H1 (cell line): ENCODE measurements around the gene RASD2. TPM values are rescaled to one million over a fixed set of nuclear protein-coding genes. Genes with fewer than 3 reads are reported as not detected.

Experiments
- CTCF ChIA-PET: fragments of 300-600 bp; sonication (Branson Sonifier 250); formaldehyde crosslinking; loops from one replicate; lab custom pipeline; 2021; ENCODE audit not compliant: partially characterized antibody; lab: Charles Lee
- POLR2A ChIA-PET: fragments of 300-600 bp; sonication (Branson Sonifier 250); formaldehyde crosslinking; loops from one replicate; lab custom pipeline; 2021; ENCODE audit warnings: inconsistent platforms; ENCODE audit not compliant: partially characterized antibody; lab: Charles Lee
- DNase-seq, 2 experiments: peaks; one replicate each; pipeline versions ENCODE4 v3.0.0 to v3.0.0-alpha.2; 2010 to 2022; ENCODE audit warnings: low spot score in 2 of 2, low read depth in 1 of 2, mixed read lengths in 1 of 2
- FAIRE-seq: peaks from 2 replicates; lab custom pipeline; 2011; peaks lifted over from hg19 to GRCh38; lab: Jason Lieb, UNC
- H2AFZ ChIP-seq: 2 replicates; pipeline ENCODE4 v1.8.1; 2012; ENCODE audit warnings: low read length, inconsistent platforms
- H2AK5ac ChIP-seq: 2 replicates; pipeline ENCODE4 v1.6.1; 2013; ENCODE audit warnings: low read depth, low read length
- H2BK120ac ChIP-seq: replicated peaks from 2 replicates; pipeline ENCODE3; 2013; ENCODE audit warnings: low read depth, low read length, inconsistent platforms
- H2BK12ac ChIP-seq: 2 replicates; pipeline ENCODE4 v1.6.1; 2013; ENCODE audit warnings: low read depth, low read length
- H2BK15ac ChIP-seq: 2 replicates; pipeline ENCODE4 v1.6.1; 2013; ENCODE audit warnings: low read length
- H2BK20ac ChIP-seq: 2 replicates; pipeline ENCODE4 v1.6.1; 2013; ENCODE audit warnings: low read length
- H2BK5ac ChIP-seq: 2 replicates; pipeline ENCODE4 v1.6.1; 2013; ENCODE audit warnings: low read depth, low read length
- H3K14ac ChIP-seq: 2 replicates; pipeline ENCODE4 v1.6.1; 2013; ENCODE audit warnings: inconsistent platforms; ENCODE audit not compliant: insufficient read length
- H3K18ac ChIP-seq: 2 replicates; pipeline ENCODE4 v1.6.1; 2013; ENCODE audit warnings: low read length; ENCODE audit errors: extremely low read depth
- H3K23ac ChIP-seq: 2 replicates; pipeline ENCODE4 v1.6.1; 2013; ENCODE audit warnings: inconsistent platforms; ENCODE audit not compliant: insufficient read length
- H3K23me2 ChIP-seq: 2 replicates; pipeline ENCODE4 v1.6.1; 2013; ENCODE audit warnings: low read depth, low read length
- H3K27ac ChIP-seq: 2 replicates; pipeline ENCODE4 v1.6.1; 2011; ENCODE audit warnings: low read depth, low read length, inconsistent platforms
- H3K27me3 ChIP-seq, 4 experiments: replicated peaks in 1 of 4; 1 replicate in 1 of 4; 2 replicates in 3 of 4; pipeline versions ENCODE4 v1.6.1 to v1.8.1; 2011 to 2013; ENCODE audit warnings: low read length in 3 of 4, mild to moderate bottlenecking in 3 of 4, inconsistent platforms in 2 of 4, mixed read lengths in 2 of 4, moderate library complexity in 1 of 4; ENCODE audit not compliant: control insufficient read depth in 3 of 4, insufficient read depth in 3 of 4; ENCODE audit errors: extremely low read depth in 1 of 4
- H3K36me3 ChIP-seq, 4 experiments: 2 replicates each; pipeline versions ENCODE4 v1.6.1 to v1.8.1; 2011 to 2013; ENCODE audit warnings: mild to moderate bottlenecking in 4 of 4, low read length in 3 of 4, moderate library complexity in 2 of 4, control low read depth in 1 of 4, inconsistent platforms in 1 of 4; ENCODE audit not compliant: insufficient read depth in 4 of 4, control insufficient read depth in 2 of 4
- H3K4ac ChIP-seq: replicated peaks from 2 replicates; pipeline ENCODE3; 2013; ENCODE audit warnings: low read length, low read depth, mixed read lengths, inconsistent platforms; ENCODE audit not compliant: insufficient read length
- H3K4me1 ChIP-seq, 4 experiments: replicated peaks in 1 of 4; 1 replicate in 1 of 4; 2 replicates in 3 of 4; pipeline versions ENCODE4 v1.6.1 to v1.8.1; 2011 to 2013; ENCODE audit warnings: low read length in 3 of 4, inconsistent platforms in 2 of 4, mixed read lengths in 1 of 4; ENCODE audit not compliant: insufficient read depth in 4 of 4, control insufficient read depth in 3 of 4
- H3K4me2 ChIP-seq, 2 experiments: 2 replicates each; pipeline versions ENCODE4 v1.6.1 to v1.8.1; 2011 to 2013; ENCODE audit warnings: low read depth in 2 of 2, low read length in 2 of 2, control low read depth in 1 of 2, inconsistent platforms in 1 of 2, mild to moderate bottlenecking in 1 of 2; ENCODE audit not compliant: insufficient read depth in 1 of 2
- H3K4me3 ChIP-seq, 4 experiments: fragments of 200-600, 300-600 bp in 1 of 4; sonication (generic), shearing (Covaris generic), sonication (Bioruptor Twin) in 1 of 4; 2 replicates each; pipeline versions ENCODE4 v1.5.1 to v1.8.1; 2011 to 2016; ENCODE audit warnings: low read length in 4 of 4, low read depth in 3 of 4, control low read depth in 2 of 4, inconsistent platforms in 2 of 4, mild to moderate bottlenecking in 2 of 4, mixed read lengths in 1 of 4, moderate library complexity in 1 of 4; ENCODE audit not compliant: insufficient read depth in 2 of 4; ENCODE audit errors: extremely low read depth in 1 of 4
- H3K56ac ChIP-seq: replicated peaks from 2 replicates; pipeline ENCODE3; 2013; ENCODE audit warnings: low read depth, mild to moderate bottlenecking, mixed read lengths, low read length, inconsistent platforms; ENCODE audit not compliant: insufficient read length
- H3K79me1 ChIP-seq: 2 replicates; pipeline ENCODE4 v1.6.1; 2013; ENCODE audit warnings: low read depth, low read length, control low read depth
- H3K79me2 ChIP-seq, 2 experiments: 2 replicates each; pipeline versions ENCODE4 v1.6.1 to v1.8.1; 2012 to 2013; ENCODE audit warnings: low read length in 2 of 2, mild to moderate bottlenecking in 2 of 2, inconsistent platforms in 1 of 2; ENCODE audit not compliant: insufficient read depth in 2 of 2, control insufficient read depth in 1 of 2
- H3K9ac ChIP-seq, 4 experiments: replicated peaks in 1 of 4; 1 replicate in 1 of 4; 2 replicates in 3 of 4; pipeline versions ENCODE4 v1.6.1 to v1.8.1; 2011 to 2013; ENCODE audit warnings: low read depth in 3 of 4, low read length in 3 of 4, control low read depth in 2 of 4, mild to moderate bottlenecking in 2 of 4, moderate library complexity in 2 of 4, inconsistent platforms in 1 of 4; ENCODE audit errors: extremely low read depth in 1 of 4
- H3K9me3 ChIP-seq, 2 experiments: 2 replicates each; pipeline versions ENCODE4 v1.6.1 to v1.8.1; 2012 to 2013; ENCODE audit warnings: mild to moderate bottlenecking in 2 of 2, moderate library complexity in 2 of 2, control low read depth in 1 of 2, inconsistent platforms in 1 of 2, low read depth in 1 of 2, low read length in 1 of 2, mixed read lengths in 1 of 2; ENCODE audit not compliant: insufficient read depth in 2 of 2
- H4K20me1 ChIP-seq, 2 experiments: replicated peaks in 1 of 2; 2 replicates each; pipeline versions ENCODE3 to v1.8.1; 2011 to 2013; ENCODE audit warnings: inconsistent platforms in 2 of 2, low read length in 2 of 2, mild to moderate bottlenecking in 1 of 2; ENCODE audit not compliant: insufficient read depth in 2 of 2, control insufficient read depth in 1 of 2
- H4K5ac ChIP-seq: 2 replicates; pipeline ENCODE4 v1.6.1; 2013; ENCODE audit warnings: low read length, low read depth, mixed read lengths, inconsistent platforms; ENCODE audit not compliant: insufficient read length
- H4K8ac ChIP-seq: 2 replicates; pipeline ENCODE4 v1.8.0; 2013; ENCODE audit warnings: mild to moderate bottlenecking, moderate library complexity, low read length, inconsistent platforms; ENCODE audit not compliant: insufficient read depth; ENCODE audit errors: extremely low read depth
- H4K91ac ChIP-seq: replicated peaks from 2 replicates; pipeline ENCODE3; 2013; ENCODE audit warnings: low read length, mixed read lengths, inconsistent platforms; ENCODE audit not compliant: insufficient read length
- CHD1 ChIP-seq: IDR thresholded peaks from 2 replicates; pipeline ENCODE4 v1.6.1; 2012; ENCODE audit warnings: low read depth, low read length, improper control_type of control experiment
- CTCF ChIP-seq, 3 experiments: IDR thresholded peaks; 1 replicate in 2 of 3; 2 replicates in 1 of 3; pipeline versions ENCODE4 v1.5.1 to v1.6.1; 2011; ENCODE audit warnings: low read length in 3 of 3, mild to moderate bottlenecking in 3 of 3, inconsistent platforms in 2 of 3, low read depth in 1 of 3, moderate library complexity in 1 of 3; ENCODE audit not compliant: insufficient read depth in 1 of 3; ENCODE audit errors: control extremely low read depth in 1 of 3
- E2F6 ChIP-seq: IDR thresholded peaks from 2 replicates; pipeline ENCODE4 v1.6.1; 2012; ENCODE audit warnings: inconsistent platforms
- GABPA ChIP-seq: IDR thresholded peaks from 2 replicates; pipeline ENCODE4 v1.6.1; 2011; ENCODE audit warnings: mild to moderate bottlenecking, low read length, moderate library complexity, borderline replicate concordance; ENCODE audit not compliant: insufficient read depth
- GTF2F1 ChIP-seq: IDR thresholded peaks from 2 replicates; pipeline ENCODE4 v1.6.1; 2012; ENCODE audit warnings: low read depth, low read length, improper control_type of control experiment, borderline replicate concordance
- RFX5 ChIP-seq: IDR thresholded peaks from 2 replicates; pipeline ENCODE4 v1.6.1; 2011; ENCODE audit warnings: low read depth, low read length, improper control_type of control experiment, borderline replicate concordance
- RNF2 ChIP-seq: fragments of 200-900, 300-1000 bp; sonication (generic); IDR thresholded peaks from 2 replicates; pipeline ENCODE4 v1.7.1; 2016; ENCODE audit warnings: borderline replicate concordance, low read depth, mild to moderate bottlenecking, antibody characterized with exemption, low read length; ENCODE audit not compliant: poor library complexity, severe bottlenecking; ENCODE audit errors: missing control alignments
- RXRA ChIP-seq: IDR thresholded peaks from 2 replicates; pipeline ENCODE4 v1.6.1; 2011; ENCODE audit warnings: low read depth, mild to moderate bottlenecking, low read length, moderate library complexity; ENCODE audit not compliant: insufficient read depth
- SAP30 ChIP-seq: fragments of 300-600 bp; sonication (generic); IDR thresholded peaks from 2 replicates; pipeline ENCODE4 v1.7.1; 2012; ENCODE audit warnings: low read length, moderate library complexity, mild to moderate bottlenecking, inconsistent platforms; ENCODE audit not compliant: insufficient read depth, insufficient replicate concordance
- SUZ12 ChIP-seq: fragments of 200-600 bp; sonication (generic); IDR thresholded peaks from 2 replicates; pipeline ENCODE4 v1.6.1; 2012; ENCODE audit warnings: mild to moderate bottlenecking, inconsistent platforms, low read length, moderate library complexity, mixed read lengths
- TAF1 ChIP-seq: IDR thresholded peaks from 2 replicates; pipeline ENCODE4 v1.6.1; 2011; ENCODE audit warnings: mild to moderate bottlenecking, low read depth, low read length
- polyA plus RNA-seq, 7 experiments: library from polyadenylated mRNA; depleted of rRNA in 3 of 7; stranded (reverse) in 5 of 7; unstranded in 2 of 7; fragments of >200 nt in 5 of 7; fragments of 200-250 nt in 2 of 7; gene quantifications; 1 replicate in 5 of 7; 2 replicates in 1 of 7; 4 replicates in 1 of 7; pipeline versions ENCODE4 v1.2.1 to v1.2.3, GENCODE V29; 2011 to 2013; ENCODE audit warnings: missing spikeins in 2 of 7, mixed read lengths in 2 of 7
- total RNA-seq: library from RNA; stranded (reverse); fragmentation: NEBNext Ultra II Directional; extraction: Animal tissue kit (Norgen Biotek cat#: 25700); gene quantifications from 2 replicates; pipeline ENCODE4 v1.2.1, GENCODE V29; 2021

Gene RASD2
- total and polyA plus RNA-seq, 2 of the 8 experiments (the other 6 are each of a cell fraction or from before 2014, with no cell fraction given) = 1.9 to 5.1 TPM

- no peak overlapping the region for H3K23ac ChIP-seq
- H4K20me1 ChIP-seq = no peaks in the 10 kb centered on the region
- ChIA-PET CTCF (no interaction called here), POLR2A (no interaction called here)
- no peak overlapping the region for H4K91ac ChIP-seq
- H4K8ac ChIP-seq = no peak overlapping the region
- H2AFZ ChIP-seq = no peak overlapping the region
- H4K5ac ChIP-seq = no peak overlapping the region
- H3K27ac ChIP-seq = no peak overlapping the region
- H3K9me3 ChIP-seq = no peaks in the 10 kb centered on the region
- no peaks in the 10 kb centered on the region; a peak in 1 of 7 replicates for H3K27me3 ChIP-seq
- no peak overlapping the region for H2AK5ac ChIP-seq
- no peaks in the 10 kb centered on the region for H3K79me1 ChIP-seq
- no peak overlapping the region for H3K18ac ChIP-seq
- H2BK5ac ChIP-seq = no peak overlapping the region
- DNase-seq = no peak
- H3K23me2 ChIP-seq = no peaks in the 10 kb centered on the region
- no peaks in the 10 kb centered on the region for H3K79me2 ChIP-seq
- no peak overlapping the region for H2BK120ac ChIP-seq
- peaks cover 0 to 4% (median 0%) of the 10 kb centered on the region in 4 experiments; a peak in 2 of 7 replicates for H3K4me1 ChIP-seq
- no peaks in the 10 kb centered on the region for H3K36me3 ChIP-seq
- H2BK15ac ChIP-seq = no peak overlapping the region
- no peak overlapping the region for H3K4ac ChIP-seq
- no peak overlapping the region for H2BK12ac ChIP-seq
- H3K4me2 ChIP-seq = no peak overlapping the region
- no peak for FAIRE-seq
- no peak overlapping the region for H3K4me3 ChIP-seq
- no peak overlapping the region for H3K9ac ChIP-seq
- no peak overlapping the region for H3K14ac ChIP-seq
- no peak overlapping the region for H2BK20ac ChIP-seq
- no peak overlapping the region for H3K56ac ChIP-seq
- TF ChIP-seq RFX5 = no peak
- no peak for TF ChIP-seq SAP30
- TF ChIP-seq CHD1 = no peak
- no peak for TF ChIP-seq RXRA
- TF ChIP-seq CTCF (IDR thresholded peaks at IDR 0.05; ENCODE audit: control extremely low read depth in 1 of 3, insufficient read depth in 1 of 3, low read depth in 1 of 3, low read length in 3 of 3) = no peak
- no peak for TF ChIP-seq TAF1
- no peak for TF ChIP-seq RNF2
- TF ChIP-seq E2F6 = no peak
- TF ChIP-seq SUZ12 = no peak
- no peak for TF ChIP-seq GABPA
- no peak for TF ChIP-seq GTF2F1
These were observed 46.1 kb downstream of the RASD2 start for GRCh38 chr22:35586771-35587170.
